Measurements from ENCODE around the gene NPL.

GRCh38 chr1:182785181-182785580 is 4.4 kb upstream of the NPL start:
- TF ChIP-seq CTCF (IDR thresholded peaks at IDR 0.05) (no peak), POLR2A (IDR thresholded peaks at IDR 0.05) (no peak)

Measured in esophagus squamous epithelium (tissue), 4 donors.